HG03571 (cell line): ENCODE data around the gene JAM3.

Experiments used
- ATAC-seq: cut with Tn5 transposase; IDR thresholded peaks from one replicate; pipeline ENCODE4 v1.9.1; 2021; ENCODE audit not compliant: unreplicated experiment

The JAM3 gene

DNA sequence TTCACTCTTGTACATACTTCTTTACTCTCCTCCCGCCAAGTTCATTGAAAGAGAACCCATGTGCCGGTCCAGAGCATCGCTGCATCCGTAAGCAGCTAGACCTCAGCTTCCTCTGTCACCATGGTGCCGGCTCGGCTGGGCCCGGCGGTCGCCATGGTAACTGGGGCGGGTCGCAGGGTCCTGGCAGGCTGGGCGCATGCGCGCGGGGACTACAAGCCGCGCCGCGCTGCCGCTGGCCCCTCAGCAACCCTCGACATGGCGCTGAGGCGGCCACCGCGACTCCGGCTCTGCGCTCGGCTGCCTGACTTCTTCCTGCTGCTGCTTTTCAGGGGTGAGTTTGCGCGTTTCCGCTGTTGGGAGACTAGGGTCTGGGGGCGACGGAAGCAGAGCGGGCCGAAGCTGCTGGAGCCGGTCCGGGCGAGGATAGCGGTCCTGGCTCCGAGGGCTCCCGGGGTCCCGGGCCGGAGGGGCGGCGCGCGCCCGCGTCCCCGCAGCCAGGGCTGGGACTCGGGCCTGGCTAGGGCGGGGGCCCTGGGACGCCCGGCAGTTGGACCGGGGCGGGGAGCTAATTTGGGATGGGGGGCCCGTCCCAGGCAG is at the start of gene JAM3:
Gene JAM3, plus strand, starts transcription at position 244 of the 597 bp plus-strand sequence. Its CDS starts 12 bp downstream, at position 256.
- ATAC-seq: peak; percentile 84

GRCh38 chr11:134019500-134019899 is 49.4 kb upstream of the JAM3 start:
- no peak for ATAC-seq

GRCh38 chr11:134020598-134020997 is 48.3 kb upstream of the JAM3 start:
- no peak for ATAC-seq

DNA sequence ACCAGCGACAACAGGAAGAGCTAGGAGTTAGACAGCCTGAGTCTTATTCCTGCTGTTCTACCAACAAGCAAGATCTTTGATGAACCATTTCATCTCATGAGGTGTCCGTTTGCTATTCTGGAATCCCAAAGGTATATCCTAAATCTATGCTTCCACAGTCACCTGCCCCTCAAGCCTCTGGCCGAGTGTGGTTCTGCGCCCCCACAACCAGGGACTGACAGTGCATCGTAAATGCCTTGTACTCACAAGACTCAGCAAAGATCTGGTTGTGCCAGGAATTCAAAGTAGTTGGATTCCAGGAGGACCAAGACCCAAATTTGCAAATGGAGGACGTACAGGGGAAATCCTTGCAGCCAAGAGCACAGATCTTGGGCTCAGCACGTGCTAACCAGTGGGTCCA is 47.5 kb upstream of the JAM3 start:
- no peak for ATAC-seq

DNA sequence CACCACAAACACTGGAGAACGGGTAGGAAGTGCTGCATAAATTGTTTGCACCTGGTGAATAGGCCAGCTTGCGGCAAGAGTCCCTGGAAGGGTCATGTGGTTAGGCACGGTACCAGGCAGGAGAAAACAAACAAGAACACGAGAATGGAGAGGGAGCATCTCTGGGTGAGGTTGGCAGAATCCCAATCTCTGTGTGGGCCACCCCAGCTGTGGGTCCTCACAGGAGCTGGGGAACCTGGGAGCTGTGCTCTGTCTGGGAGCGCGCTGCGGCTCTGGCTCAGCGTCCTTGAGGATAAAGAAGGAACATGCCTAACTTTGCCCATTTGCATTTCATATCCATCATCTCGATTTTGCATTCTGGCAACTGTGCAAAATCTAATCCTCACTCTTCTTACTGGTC is 46.1 kb upstream of the JAM3 start:
- no peak for ATAC-seq

GRCh38 chr11:134024420-134025081 is 44.3 kb upstream of the JAM3 start:
- no peak for ATAC-seq

- ATAC-seq: no peak
Observed at GRCh38 chr11:134025082-134025429, 43.8 kb upstream of the JAM3 start.

DNA sequence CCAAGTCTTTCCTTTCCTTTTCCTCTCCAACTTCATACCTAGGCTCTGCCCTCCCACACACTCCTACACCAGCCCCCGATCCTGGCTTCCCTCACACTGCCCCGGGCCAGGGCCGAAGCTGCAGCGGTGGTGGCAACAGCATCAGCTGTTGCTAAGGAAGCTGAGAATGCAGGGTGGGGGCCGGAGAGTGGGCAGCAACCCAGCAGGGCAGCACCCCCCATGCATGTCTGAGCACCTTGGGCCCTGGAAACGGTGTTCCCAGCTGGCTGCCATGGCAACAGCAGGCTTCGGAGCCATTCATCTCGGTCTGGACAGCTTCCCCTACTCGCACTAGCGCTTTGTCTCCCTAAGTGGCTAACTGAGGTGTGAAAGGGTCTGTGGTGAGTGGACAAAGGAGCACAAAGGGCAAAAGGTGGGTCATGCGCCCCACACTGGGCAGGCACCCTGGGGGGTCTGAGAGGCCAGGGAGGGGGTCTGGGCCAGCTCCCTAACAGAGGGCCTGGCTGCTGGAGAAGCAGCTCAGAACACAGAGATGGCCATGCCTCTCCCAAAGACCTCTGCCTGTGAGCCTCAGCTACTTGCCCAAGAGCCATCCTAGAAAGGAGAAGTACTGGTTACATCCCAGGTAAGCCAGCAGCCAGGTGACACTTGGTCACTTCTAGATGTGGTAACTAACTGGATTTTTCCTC is 42.1 kb upstream of the JAM3 start:
- ATAC-seq: no peak

DNA sequence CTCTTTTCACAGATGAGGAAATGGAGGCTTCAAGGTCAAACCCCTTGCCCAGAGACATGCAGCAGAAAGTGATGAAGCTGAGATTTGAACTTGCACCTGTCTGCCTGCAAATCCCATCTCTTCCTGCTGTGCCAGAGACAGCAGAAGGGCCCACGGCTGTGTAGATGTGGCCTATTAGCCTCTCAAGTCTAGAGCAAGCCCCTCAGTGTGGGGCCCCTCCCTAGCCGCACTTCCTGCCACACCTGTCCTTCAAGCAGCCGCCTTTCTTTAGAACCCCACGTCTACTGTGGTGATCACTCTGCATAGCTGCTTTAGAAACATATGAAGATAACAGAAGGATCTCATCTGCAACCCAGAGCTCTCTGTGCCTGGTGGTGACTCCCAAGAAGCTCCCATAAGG is 41.2 kb upstream of the JAM3 start:
- no peak for ATAC-seq

DNA sequence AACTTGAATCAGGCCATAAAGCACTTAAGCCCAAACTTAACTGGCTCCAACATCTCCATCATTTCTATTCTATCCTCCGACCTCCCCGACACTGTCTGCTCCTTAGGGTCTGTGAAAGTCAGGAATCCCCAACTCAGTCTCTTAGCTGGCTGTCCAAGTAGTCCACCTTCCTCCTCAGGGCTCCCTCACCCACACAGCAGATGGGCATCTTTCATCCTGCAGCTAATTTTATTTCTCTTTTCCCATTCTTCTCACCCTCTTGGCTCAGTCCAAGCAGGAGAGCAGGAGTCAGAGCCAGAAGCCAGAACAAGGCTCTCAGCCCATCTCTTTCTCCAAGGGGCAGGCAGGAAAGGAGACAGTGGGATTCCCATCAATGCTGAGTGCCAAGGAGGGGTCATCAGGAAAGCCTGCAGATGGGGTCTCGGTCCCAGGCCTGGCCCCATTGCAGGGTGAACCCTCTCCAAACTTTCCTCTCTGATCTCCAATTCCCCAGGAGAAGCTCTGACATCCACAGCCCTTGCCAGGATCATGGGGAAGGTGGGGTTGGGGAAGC is 40.4 kb upstream of the JAM3 start:
- ATAC-seq: no peak

GRCh38 chr11:134030853-134031252 is 38.0 kb upstream of the JAM3 start:
- ATAC-seq: no peak

DNA sequence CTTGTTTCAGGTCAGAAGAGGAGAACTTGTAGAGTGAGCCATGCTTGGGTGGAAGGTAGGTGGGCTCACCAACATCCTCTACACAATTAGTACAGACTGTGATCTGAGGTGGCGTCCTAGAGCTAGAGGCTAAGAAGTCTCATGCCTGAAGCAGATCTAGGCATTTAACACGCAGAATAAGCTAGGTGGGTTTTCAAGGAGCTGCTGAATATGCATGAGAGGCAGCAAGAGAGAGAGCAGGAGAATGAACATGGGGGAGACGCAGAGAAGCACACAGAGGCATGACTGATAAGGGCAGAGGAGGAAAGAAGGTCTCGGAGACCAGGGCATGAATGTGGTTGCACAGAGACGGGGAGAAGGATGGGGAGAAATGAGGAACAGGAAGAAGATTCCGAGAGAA is 36.8 kb upstream of the JAM3 start:
- no peak for ATAC-seq

DNA sequence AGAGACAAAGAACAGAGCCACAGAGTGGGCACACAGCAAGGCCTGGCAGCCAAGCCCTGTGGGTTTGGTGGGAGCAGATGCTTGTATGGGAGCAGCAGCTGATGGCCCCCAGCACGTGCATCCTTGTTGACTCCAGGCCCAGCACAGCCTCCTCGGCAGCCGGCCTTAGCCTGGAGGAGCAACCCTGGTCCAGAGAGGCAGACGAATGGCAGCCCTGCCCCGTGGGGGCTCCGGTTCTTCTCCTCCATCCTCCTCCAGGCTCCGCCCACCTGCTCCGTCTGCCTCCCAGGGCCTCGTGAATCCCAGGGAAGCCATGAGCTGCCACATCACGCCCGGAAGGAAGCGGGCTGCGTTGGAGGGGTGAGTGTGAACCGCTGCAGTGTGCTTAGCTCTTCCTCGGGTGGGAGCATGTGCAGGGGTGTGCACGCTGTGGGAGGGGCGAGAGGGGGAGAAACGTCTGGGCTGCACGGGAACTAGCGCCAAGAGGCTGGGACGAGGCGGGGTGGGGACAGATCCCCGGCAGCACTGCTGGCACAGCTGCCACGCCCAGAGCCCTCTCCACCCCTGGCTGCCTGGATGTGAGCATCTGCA is 36.3 kb upstream of the JAM3 start:
- no peak for ATAC-seq

DNA sequence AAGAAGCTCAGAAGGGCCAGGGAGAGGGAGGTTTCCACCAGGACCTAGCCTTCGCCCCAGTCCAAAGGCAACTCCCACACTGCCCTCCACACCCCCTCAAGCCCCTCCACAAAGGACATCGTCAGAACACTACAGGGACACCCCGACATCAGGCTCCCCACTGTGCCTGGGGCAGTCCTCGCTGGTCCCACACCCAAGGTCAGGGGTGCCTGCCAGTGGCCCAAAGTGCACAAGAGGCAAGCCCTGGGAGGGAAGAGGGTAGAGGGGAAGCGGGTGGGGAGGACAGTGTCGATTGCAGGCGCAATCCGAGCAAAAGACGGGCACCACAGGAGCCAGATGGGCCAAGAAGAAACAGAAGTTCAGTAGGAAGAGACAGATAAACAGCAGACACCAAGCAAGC is 35.6 kb upstream of the JAM3 start:
- no peak for ATAC-seq

DNA sequence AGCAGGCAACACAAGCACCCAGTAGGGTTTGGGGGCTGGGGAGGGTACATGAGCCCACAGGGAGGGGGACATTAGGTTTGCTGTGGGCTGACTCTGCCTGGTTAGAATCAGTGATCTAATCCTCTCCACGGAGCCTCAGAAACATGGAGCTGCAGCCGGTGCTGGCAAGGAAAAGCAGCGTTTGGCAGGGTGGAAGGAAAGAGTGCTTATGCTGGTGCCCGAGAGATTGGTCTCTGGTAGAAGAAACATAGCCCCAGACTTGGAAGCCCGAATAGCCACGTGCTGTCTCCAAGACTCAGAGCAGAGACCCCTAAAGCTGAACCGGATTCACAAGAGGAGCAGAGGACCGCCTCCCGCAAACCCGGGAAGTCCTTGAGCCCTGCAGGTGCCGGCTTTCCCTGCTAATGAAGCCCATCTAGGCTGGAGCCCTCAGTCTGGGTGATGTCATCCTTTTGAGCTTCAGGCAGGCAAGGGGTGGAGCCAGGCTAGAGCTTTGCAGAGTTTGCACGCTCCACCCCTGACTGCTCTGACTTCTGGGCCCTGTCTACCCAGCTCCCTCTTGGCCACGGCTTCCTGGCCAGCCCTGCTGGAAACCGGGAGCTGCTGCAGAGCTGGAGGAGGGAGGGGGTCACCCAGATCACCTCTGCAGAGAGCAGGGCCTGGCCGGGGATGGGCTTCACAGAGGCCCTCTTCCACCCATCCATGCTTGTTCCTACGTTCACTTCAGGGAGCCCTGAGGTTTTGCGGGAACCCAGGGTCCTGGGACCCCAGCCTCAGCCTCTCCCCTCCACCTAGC is 35.0 kb upstream of the JAM3 start:
- no peak for ATAC-seq

- ATAC-seq: no peak
Observed at GRCh38 chr11:134034496-134035381, 34.1 kb upstream of the JAM3 start.

- ATAC-seq: no peak
Observed at GRCh38 chr11:134036492-134037045, 32.3 kb upstream of the JAM3 start.

DNA sequence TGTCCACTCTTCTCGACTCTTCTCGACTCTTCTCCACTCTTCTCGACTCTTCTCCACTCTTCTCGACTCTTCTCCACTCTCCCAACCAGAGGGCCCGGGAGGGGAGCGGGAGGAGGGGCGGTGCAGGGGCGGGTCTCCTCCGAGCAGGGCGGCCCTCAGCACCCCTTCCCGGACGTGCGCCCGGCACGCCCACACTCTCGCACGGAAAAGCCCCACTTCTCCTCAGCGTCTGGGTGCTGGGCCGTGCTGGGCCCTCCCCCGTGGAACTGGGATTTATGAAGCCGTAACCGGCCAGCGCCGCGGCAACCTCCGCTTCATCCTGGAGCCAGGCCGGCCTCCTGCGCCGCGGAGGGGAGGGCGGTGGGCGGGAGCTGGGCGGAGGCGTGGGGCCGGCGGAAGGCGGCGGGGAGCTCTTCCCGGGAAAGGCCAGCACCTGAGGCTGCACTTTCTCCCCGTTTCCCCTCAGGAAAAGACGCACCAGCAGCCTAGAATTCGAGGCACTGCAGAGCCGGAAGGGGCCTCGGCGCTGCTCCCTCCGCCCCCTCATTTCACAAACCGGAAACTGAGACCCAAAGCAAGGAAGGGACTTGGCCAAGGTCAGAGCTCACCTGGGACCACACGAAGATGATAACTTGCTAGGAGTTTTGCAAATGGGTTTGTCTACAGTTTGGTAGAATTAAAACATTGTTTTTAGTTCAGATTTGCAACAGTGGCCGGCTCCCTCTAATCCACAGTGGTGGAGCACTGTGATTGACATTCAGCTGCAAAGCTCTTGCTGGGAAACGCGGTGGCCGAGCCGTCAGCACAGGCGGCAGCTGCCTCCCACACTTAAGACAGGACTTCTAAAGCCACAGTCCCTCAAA is 31.6 kb upstream of the JAM3 start:
- peak; percentile 55 for ATAC-seq
